AG10803 (cell line): ENCODE measurements around the gene C17orf67.

Experiments
- DNase-seq: peaks from one replicate; pipeline ENCODE4 v3.0.0; 2010; ENCODE audit warnings: low read depth
- H3K4me3 ChIP-seq: 2 replicates; pipeline ENCODE4 v1.5.1; 2011; ENCODE audit warnings: mild to moderate bottlenecking, low read length, control low read depth
- CTCF ChIP-seq: conservative IDR thresholded peaks from 2 replicates; pipeline ENCODE4 v1.5.1; 2011; ENCODE audit warnings: mild to moderate bottlenecking, low read length, control low read depth, inconsistent platforms

The C17orf67 gene

GRCh38 chr17:56834380-56835263, 902 bp upstream of the C17orf67 start:
- peak; percentile 5 for DNase-seq
- peak overlapping the region; percentile 73 for H3K4me3 ChIP-seq
- TF ChIP-seq CTCF = no peak; the same call in 1 of the 2 replicates

GRCh38 chr17:56833057-56833808, 487 bp downstream of the C17orf67 start:
- peak overlapping the region; percentile 86 for H3K4me3 ChIP-seq
- no peak for TF ChIP-seq CTCF
- peak; percentile 51 for DNase-seq

- DNase-seq = no peak
- peak overlapping the region; percentile 86 for H3K4me3 ChIP-seq
These were observed 1.3 kb downstream of the C17orf67 start for GRCh38 chr17:56832446-56832845.

GRCh38 chr17:56831369-56832095, 2.2 kb downstream of the C17orf67 start:
- no peak for TF ChIP-seq CTCF
- DNase-seq = no peak
- no peak overlapping the region for H3K4me3 ChIP-seq

More at GRCh38 chr17:56832446-56832845, 1.3 kb downstream of the C17orf67 start:
- no peak for TF ChIP-seq CTCF

GRCh38 chr17:56830726-56831368, 2.9 kb downstream of the C17orf67 start:
- H3K4me3 ChIP-seq = no peak overlapping the region
- no peak for TF ChIP-seq CTCF
- no peak for DNase-seq

GRCh38 chr17:56826611-56827414, 6.9 kb downstream of the C17orf67 start:
- no peak overlapping the region for H3K4me3 ChIP-seq
- TF ChIP-seq CTCF = no peak
- DNase-seq = no peak
